SK-N-MC (cell line): ENCODE results near the gene NABP2.

ENCODE experiments used
- EZH2 ChIP-seq: fragments of 200-600 bp; sonication (generic); IDR thresholded peaks from one replicate; pipeline ENCODE4 v1.6.1; 2017; ENCODE audit warnings: antibody characterized with exemption
- FOXP2 ChIP-seq: optimal IDR thresholded peaks from 2 replicates; pipeline ENCODE3; 2011; ENCODE audit warnings: mild to moderate bottlenecking, moderate library complexity; ENCODE audit not compliant: insufficient read depth; ENCODE audit errors: extremely low read length, control extremely low read depth
- POLR2AphosphoS5 ChIP-seq: IDR thresholded peaks from 2 replicates; pipeline ENCODE4 v1.6.1; 2012; ENCODE audit warnings: mild to moderate bottlenecking, low read depth, low read length, borderline replicate concordance

DNA sequence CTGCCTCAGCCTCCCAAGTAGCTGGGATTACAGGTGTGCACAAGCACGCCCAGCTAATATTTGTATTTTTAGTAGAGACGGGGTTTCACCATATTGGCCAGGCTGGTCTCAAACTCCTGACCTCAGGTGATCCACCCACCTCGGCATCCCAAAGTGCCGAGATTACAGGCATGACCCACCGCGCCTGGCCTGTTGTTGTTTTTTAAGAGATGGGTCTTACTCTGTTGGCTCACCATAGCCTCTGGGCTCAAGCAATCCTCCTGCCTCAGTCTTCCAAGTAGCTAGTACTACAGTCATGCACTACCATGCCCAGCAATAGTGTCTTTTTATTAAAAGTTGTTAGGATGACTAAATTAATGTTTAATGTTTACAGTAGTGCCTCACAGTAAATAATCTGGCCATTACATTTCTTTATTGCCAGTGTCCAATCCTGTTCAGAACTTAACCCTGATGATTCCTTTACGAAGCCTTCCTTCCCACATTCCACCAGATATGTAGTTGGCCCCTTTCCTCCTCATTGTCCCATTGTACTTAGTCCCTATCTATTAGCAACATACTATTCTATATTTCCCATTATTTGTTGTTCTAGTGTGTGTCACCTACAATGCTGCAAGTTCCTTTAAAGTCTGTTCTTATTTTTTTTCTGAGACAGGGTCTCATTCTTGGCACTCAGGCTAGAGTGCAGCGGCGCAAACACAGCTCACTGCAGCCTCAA is 26.1 kb upstream of the NABP2 start:
- no peak for TF ChIP-seq POLR2AphosphoS5
- TF ChIP-seq EZH2 = no peak
- no peak for TF ChIP-seq FOXP2
